H1 (cell line): Measurements from ENCODE around the gene SLC34A1. TPM values are rescaled to one million over a fixed set of nuclear protein-coding genes. Genes with fewer than 3 reads are reported as not detected.
A peak's percentile ranks its signal among the peaks of the same experiment; 100 is the strongest.

ENCODE experiments used
- BCL11A ChIP-seq, 2 experiments: IDR thresholded peaks; one replicate each; pipeline ENCODE4 v1.6.1; 2011; ENCODE audit warnings: low read depth in 2 of 2, low read length in 2 of 2, mild to moderate bottlenecking in 2 of 2
- CREB1 ChIP-seq: IDR thresholded peaks from 2 replicates; pipeline ENCODE4 v1.6.1; 2012; ENCODE audit warnings: inconsistent platforms
- GABPA ChIP-seq: IDR thresholded peaks from 2 replicates; pipeline ENCODE4 v1.6.1; 2011; ENCODE audit warnings: mild to moderate bottlenecking, low read length, moderate library complexity, borderline replicate concordance; ENCODE audit not compliant: insufficient read depth
- HDAC2 ChIP-seq, 2 experiments: fragments of 300-600 bp in 1 of 2; sonication (generic) in 1 of 2; IDR thresholded peaks; 2 replicates each; pipeline ENCODE4 v1.6.1; 2011 to 2012; ENCODE audit warnings: low read depth in 2 of 2, low read length in 2 of 2, mild to moderate bottlenecking in 2 of 2, moderate library complexity in 2 of 2, borderline replicate concordance in 1 of 2, inconsistent platforms in 1 of 2
- KDM5A ChIP-seq: fragments of 200-600 bp; IDR thresholded peaks from 2 replicates; pipeline ENCODE4 v1.7.1; 2012; ENCODE audit warnings: mild to moderate bottlenecking, low read length, inconsistent platforms, mixed read lengths
- PHF8 ChIP-seq: fragments of 200-600 bp; sonication (generic); conservative IDR thresholded peaks from 2 replicates; pipeline ENCODE4 v1.7.1; 2012; ENCODE audit warnings: low read depth, mild to moderate bottlenecking, inconsistent platforms, low read length, moderate library complexity
- POLR2A ChIP-seq, 2 experiments: IDR thresholded peaks; 1 replicate in 1 of 2; 2 replicates in 1 of 2; pipeline ENCODE4 v1.6.1; 2011; ENCODE audit warnings: low read depth in 2 of 2, low read length in 2 of 2, mild to moderate bottlenecking in 2 of 2; ENCODE audit errors: control extremely low read depth in 1 of 2
- RBBP5 ChIP-seq: IDR thresholded peaks from 2 replicates; pipeline ENCODE4 v1.7.1; 2012; ENCODE audit warnings: low read depth, mild to moderate bottlenecking, inconsistent platforms, low read length, moderate library complexity, borderline replicate concordance
- RNF2 ChIP-seq: fragments of 200-900, 300-1000 bp; sonication (generic); IDR thresholded peaks from 2 replicates; pipeline ENCODE4 v1.7.1; 2016; ENCODE audit warnings: borderline replicate concordance, low read depth, mild to moderate bottlenecking, antibody characterized with exemption, low read length; ENCODE audit not compliant: poor library complexity, severe bottlenecking; ENCODE audit errors: missing control alignments
- SAP30 ChIP-seq: fragments of 300-600 bp; sonication (generic); IDR thresholded peaks from 2 replicates; pipeline ENCODE4 v1.7.1; 2012; ENCODE audit warnings: low read length, moderate library complexity, mild to moderate bottlenecking, inconsistent platforms; ENCODE audit not compliant: insufficient read depth, insufficient replicate concordance
- SP1 ChIP-seq: IDR thresholded peaks from 2 replicates; pipeline ENCODE4 v1.6.1; 2011; ENCODE audit warnings: low read depth, low read length
- SP2 ChIP-seq: IDR thresholded peaks from 2 replicates; pipeline ENCODE4 v1.6.1; 2012; ENCODE audit warnings: mild to moderate bottlenecking, low read length, inconsistent platforms
- YY1 ChIP-seq: IDR thresholded peaks from 2 replicates; pipeline ENCODE4 v1.6.1; 2011; ENCODE audit warnings: low read depth, mild to moderate bottlenecking, low read length
- polyA plus RNA-seq, 7 experiments: library from polyadenylated mRNA; depleted of rRNA in 3 of 7; stranded (reverse) in 5 of 7; unstranded in 2 of 7; fragments of >200 nt in 5 of 7; fragments of 200-250 nt in 2 of 7; gene quantifications; 1 replicate in 5 of 7; 2 replicates in 1 of 7; 4 replicates in 1 of 7; pipeline versions ENCODE4 v1.2.1 to v1.2.3, GENCODE V29; 2011 to 2013; ENCODE audit warnings: missing spikeins in 2 of 7, mixed read lengths in 2 of 7
- total RNA-seq: library from RNA; stranded (reverse); fragmentation: NEBNext Ultra II Directional; extraction: Animal tissue kit (Norgen Biotek cat#: 25700); gene quantifications from 2 replicates; pipeline ENCODE4 v1.2.1, GENCODE V29; 2021
- TF ChIP-seq, protein P1 (sequence below): IDR thresholded peaks from 2 replicates; pipeline ENCODE4 v1.6.1; 2012; ENCODE audit warnings: inconsistent platforms

Gene SLC34A1
- total and polyA plus RNA-seq, 2 of the 8 experiments (the other 6 are each of a cell fraction or from before 2014, with no cell fraction given) = not detected

DNA sequence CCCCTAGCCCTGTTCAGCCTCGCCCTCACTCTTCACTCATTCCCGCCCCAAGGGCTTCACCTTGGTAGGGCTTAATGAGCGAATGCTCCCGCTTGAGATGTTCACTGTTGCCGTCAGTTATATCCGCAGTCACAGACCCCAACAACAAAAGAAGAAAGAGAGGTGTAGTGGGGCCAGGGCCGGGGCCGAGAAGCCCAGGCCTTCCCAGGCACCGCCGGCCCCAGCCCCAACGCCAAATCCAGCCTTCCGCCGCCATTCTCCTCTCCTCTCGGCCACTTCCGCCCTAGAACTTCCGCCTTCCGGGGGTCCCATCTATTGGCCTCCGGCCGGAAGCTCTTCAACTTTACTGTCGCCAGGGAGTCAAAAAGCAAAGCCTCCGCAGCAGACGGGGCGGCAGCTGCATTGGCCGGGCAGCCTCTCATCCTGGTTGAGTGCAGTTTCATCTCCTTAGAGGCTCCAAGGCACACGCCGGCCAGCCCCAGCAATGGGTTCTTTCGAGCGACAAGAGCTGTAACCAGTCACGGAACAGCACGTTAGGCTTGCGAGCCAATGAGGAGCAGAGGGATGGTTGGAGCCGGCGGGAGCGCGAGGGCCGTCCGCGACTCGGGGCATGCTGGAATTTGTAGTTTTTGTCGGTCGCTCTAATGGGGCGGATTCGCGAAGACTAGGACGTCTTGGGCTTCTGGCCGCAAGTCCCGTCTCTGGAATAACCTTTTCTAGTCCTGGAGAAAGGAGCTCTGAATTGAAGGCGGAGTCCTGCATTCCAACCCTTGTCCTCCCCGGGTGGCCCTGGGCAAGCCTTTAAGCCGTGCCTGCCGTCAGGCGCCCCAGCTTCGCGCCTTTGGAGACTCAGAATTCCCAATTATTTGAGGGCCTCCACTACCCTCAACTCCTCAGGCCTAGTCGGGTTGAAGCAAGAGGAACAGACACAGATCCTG, 32.6 kb upstream of the SLC34A1 start, which contains the start of gene LMAN2 (continued):
- peak; percentile 12 to 83; a peak in 1 of 4 replicates for TF ChIP-seq HDAC2 (IDR thresholded peaks at IDR 0.05; ENCODE audit: borderline replicate concordance in 1 of 2, low read depth in 2 of 2, low read length in 2 of 2)
- TF ChIP-seq YY1 = peak; percentile 95
- TF ChIP-seq GABPA = peak; percentile 98
- peak; percentile 84 for TF ChIP-seq PHF8
- TF ChIP-seq RBBP5 = peak; percentile 52; the same call in 1 of the 2 replicates
- TF ChIP-seq SP2 = peak; percentile 75
- TF ChIP-seq POLR2A (IDR thresholded peaks at IDR 0.05; ENCODE audit: control extremely low read depth in 1 of 2, low read depth in 2 of 2, low read length in 2 of 2) = peak in 1 of 2 experiments; percentile 83; a peak in 2 of 3 replicates
- peak; percentile 19 for TF ChIP-seq SAP30
- no peak for TF ChIP-seq RNF2
- peak; percentile 69 for TF ChIP-seq CREB1
- TF ChIP-seq BCL11A (IDR thresholded peaks at IDR 0.05; ENCODE audit: low read depth in 2 of 2, low read length in 2 of 2) = no peak
- TF ChIP-seq SP1 = peak; percentile 96
- TF ChIP-seq KDM5A = peak; percentile 98
- TF ChIP-seq, protein P1, sequence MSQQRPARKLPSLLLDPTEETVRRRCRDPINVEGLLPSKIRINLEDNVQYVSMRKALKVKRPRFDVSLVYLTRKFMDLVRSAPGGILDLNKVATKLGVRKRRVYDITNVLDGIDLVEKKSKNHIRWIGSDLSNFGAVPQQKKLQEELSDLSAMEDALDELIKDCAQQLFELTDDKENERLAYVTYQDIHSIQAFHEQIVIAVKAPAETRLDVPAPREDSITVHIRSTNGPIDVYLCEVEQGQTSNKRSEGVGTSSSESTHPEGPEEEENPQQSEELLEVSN = peak; percentile 63
